ENCODE measurements around the gene PDCD4. TPM values are rescaled to one million over a fixed set of nuclear protein-coding genes. Genes with fewer than 3 reads are reported as not detected.

PDCD4 gene
- total and polyA plus RNA-seq, 2 of the 13 experiments (the other 11 are each of a cell fraction or from before 2014, with no cell fraction given): 22.8 to 56.2 TPM

GRCh38 chr10:110946496-110946895 lies 74.8 kb downstream of the PDCD4 start:
- Histone ChIP-seq H3K4me1 (ENCODE audit: insufficient read depth, low read length) (no peaks in the 10 kb centered on the region), H3K9ac (ENCODE audit: insufficient read depth, low read depth, low read length) (no peak overlapping the region), H3K79me2 (ENCODE audit: insufficient read depth, low read length) (peaks cover 22% of the 10 kb centered on the region), H3K4me2 (ENCODE audit: low read depth, low read length) (no peak overlapping the region), H3K27me3 (ENCODE audit: control insufficient read depth in 1 of 2, insufficient read depth in 2 of 2, low read length in 2 of 2) (no peaks in the 10 kb centered on the region), H4K20me1 (ENCODE audit: insufficient read depth, low read length) (0 out of 2 replicates have a peak, but pooled peaks cover 3% of the 10 kb centered on the region), H3K4me3 (replicated peaks in 1 of 3; ENCODE audit: insufficient read depth in 1 of 3, low read depth in 2 of 3, low read length in 3 of 3) (no peak overlapping the region), H3K27ac (ENCODE audit: extremely low read length, insufficient read depth, low read length) (no peak overlapping the region), H3K36me3 (replicated peaks in 1 of 2; ENCODE audit: control insufficient read depth in 1 of 2, insufficient read depth in 2 of 2, low read length in 2 of 2) (peaks cover 0 to 4% of the 10 kb centered on the region in 2 experiments; a peak in 1 of 5 replicates), H2AFZ (ENCODE audit: low read length) (no peak overlapping the region), H3K9me3 (ENCODE audit: low read length) (no peaks in the 10 kb centered on the region)
- intact Hi-C loops (cut with micrococcal nuclease; ENCODE audit: unreplicated experiment): no loop called here
- TF ChIP-seq ZNF737 (CRISPR knock-in tag; IDR thresholded peaks at IDR 0.05; ENCODE audit: borderline replicate concordance) (no peak), ZNF850 (CRISPR knock-in tag; conservative IDR thresholded peaks at IDR 0.05) (no peak), RBM39 (IDR thresholded peaks at IDR 0.05; ENCODE audit: low read depth, low read length, poor library complexity, severe bottlenecking) (no peak), ZMYM4 (CRISPR knock-in tag; IDR thresholded peaks at IDR 0.05) (no peak), MXI1 (IDR thresholded peaks at IDR 0.05; ENCODE audit: borderline replicate concordance, low read depth, low read length) (no peak), ZNF468 (CRISPR knock-in tag; IDR thresholded peaks at IDR 0.05) (no peak), BORCS8-MEF2B (CRISPR knock-in tag; IDR thresholded peaks at IDR 0.05) (no peak), JUNB (CRISPR knock-in tag; IDR thresholded peaks at IDR 0.05; ENCODE audit: borderline replicate concordance) (no peak), ARNT (IDR thresholded peaks at IDR 0.05) (no peak)
- TF ChIP-seq, protein P1, sequence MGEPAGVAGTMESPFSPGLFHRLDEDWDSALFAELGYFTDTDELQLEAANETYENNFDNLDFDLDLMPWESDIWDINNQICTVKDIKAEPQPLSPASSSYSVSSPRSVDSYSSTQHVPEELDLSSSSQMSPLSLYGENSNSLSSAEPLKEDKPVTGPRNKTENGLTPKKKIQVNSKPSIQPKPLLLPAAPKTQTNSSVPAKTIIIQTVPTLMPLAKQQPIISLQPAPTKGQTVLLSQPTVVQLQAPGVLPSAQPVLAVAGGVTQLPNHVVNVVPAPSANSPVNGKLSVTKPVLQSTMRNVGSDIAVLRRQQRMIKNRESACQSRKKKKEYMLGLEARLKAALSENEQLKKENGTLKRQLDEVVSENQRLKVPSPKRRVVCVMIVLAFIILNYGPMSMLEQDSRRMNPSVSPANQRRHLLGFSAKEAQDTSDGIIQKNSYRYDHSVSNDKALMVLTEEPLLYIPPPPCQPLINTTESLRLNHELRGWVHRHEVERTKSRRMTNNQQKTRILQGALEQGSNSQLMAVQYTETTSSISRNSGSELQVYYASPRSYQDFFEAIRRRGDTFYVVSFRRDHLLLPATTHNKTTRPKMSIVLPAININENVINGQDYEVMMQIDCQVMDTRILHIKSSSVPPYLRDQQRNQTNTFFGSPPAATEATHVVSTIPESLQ (CRISPR knock-in tag; conservative IDR thresholded peaks at IDR 0.05): no peak
- POLR2A ChIA-PET: no interaction called here
- no peak for DNase-seq (ENCODE audit: low spot score)
- 97% methylated on average over 1 of the region's 1 CpG for WGBS (ENCODE audit: low lambda C conversion rate)
- no TSS peak for BruUV-seq (replicated peaks)
- no peak for FAIRE-seq
- no peak for ATAC-seq
- CTCF ChIA-PET (ENCODE audit: low intra/inter-chr PET ratio, low total read pairs): no interaction called here
- in situ Hi-C loops (cut with HindIII; ENCODE audit: extremely low pct_ligation_motif_present, low pct_unique_long_range_greater_than_20kb): no loop called here
